RPMI7951 (cell line): ENCODE measurements around the gene RELL1. TPM values are rescaled to one million over a fixed set of nuclear protein-coding genes. Genes with fewer than 3 reads are reported as not detected.
"Not testable (repeated sequence)": the region's sequence is repeated elsewhere in the genome, so short reads cannot be mapped to it uniquely, and the experiment has no call there.

Experiments used
- DNase-seq: peaks from one replicate; pipeline ENCODE4 v3.0.0-alpha.2; 2012; ENCODE audit warnings: low read depth
- total RNA-seq: library from RNA; depleted of rRNA; stranded (reverse); fragments of >200 nt; shearing (Covaris generic); gene quantifications from 2 replicates; pipeline ENCODE4 v1.2.3, GENCODE V29; 2014

RELL1 gene
- total RNA-seq, 1 experiment from 2014 or later = 42.1 TPM

DNA sequence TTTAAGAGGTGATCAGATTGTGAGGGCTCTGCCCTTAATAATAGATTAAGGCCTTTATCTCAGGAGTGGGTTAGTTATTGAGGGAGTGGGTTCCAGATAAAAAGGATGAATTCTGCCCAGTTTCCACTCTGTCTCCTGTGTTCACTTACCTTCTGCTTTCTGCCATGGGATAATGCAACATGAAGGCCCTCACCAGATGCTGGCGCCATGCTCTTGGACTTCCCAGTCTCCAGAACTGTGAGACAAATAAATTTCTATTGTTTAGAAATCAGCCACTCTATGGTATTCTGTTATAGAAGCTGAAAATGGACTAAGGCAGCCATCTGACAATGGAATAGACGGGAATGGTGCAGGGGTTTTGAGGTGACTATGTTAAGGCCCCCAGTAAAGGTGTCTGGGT, 6.9 kb upstream of the RELL1 start:
- DNase-seq = no peak

DNA sequence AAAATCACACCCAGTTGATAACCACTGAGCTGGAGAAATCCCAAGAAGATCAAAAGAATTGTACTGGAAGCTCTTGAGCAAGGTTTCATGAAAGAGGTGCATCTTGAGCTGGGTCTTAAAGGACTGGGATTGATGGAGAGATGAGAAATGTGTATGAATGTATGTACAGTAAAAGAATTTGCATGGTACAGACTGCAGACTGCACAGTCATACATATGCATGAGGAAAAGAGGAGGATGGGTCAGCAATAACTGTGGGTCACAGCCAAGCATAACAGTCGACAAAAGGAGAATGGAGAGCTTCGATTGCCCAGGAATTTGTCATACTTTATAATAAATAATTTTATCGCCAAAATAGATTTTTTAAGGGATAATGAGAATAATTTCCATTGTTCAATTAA, 4.8 kb upstream of the RELL1 start:
- no peak for DNase-seq

- DNase-seq = no peak
These were observed 3.3 kb upstream of the RELL1 start for GRCh38 chr4:37689353-37690095.

DNA sequence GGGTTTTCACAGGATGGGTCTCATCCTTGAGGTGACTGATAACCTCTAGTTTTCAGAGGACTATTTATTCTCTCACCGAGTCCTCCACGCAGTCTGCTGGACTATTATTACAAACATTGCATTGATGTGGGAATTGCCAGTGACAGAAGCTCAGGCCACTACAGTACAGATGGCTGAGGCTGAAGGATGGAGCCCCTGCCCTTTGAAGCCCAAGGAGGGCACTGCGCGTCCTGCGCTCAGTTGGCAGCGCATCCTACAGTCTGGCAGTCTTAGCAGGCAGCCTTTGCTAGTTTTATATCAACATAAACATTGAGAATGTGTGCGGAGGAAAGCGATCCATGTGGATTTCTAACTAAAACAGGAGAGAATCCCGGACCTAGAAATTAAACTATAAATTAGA, 1.5 kb upstream of the RELL1 start:
- no peak for DNase-seq

GRCh38 chr4:37687194-37687562, 1.0 kb upstream of the RELL1 start:
- no peak for DNase-seq

- peak; percentile 45 for DNase-seq
These were observed 278 bp downstream of the RELL1 start for GRCh38 chr4:37685823-37686372.

DNA sequence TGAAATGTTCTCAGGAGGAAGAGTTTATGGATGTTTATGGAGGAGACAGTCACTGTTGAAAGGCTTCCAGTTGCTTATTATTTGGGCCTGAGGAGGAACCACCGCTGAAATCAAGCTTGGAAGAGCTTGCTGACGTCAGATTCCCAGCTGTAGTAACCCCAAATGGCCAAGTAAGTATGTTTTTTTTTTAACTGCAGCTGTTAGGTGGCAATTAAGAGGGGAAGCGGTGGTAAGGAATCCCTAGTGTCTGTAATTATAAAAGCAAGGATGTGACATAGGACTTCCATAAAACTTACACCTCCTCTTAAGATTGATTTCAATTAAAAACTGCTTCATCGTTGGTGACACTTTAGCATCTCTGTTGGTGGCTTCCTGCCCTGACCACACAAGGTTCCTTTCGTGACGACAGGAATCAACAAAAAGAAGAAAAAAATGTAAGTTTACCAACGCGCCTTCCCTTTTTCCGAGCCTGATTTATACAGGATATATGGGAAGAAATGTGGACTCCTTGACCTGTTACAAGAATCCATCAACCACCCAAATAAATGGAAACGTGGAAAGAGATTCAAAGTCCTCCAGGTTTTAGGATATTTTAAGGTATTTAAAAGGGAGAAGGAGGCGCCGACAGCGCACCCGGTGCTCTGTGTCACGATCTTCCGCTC, 884 bp downstream of the RELL1 start:
- DNase-seq = peak; percentile 66

DNA sequence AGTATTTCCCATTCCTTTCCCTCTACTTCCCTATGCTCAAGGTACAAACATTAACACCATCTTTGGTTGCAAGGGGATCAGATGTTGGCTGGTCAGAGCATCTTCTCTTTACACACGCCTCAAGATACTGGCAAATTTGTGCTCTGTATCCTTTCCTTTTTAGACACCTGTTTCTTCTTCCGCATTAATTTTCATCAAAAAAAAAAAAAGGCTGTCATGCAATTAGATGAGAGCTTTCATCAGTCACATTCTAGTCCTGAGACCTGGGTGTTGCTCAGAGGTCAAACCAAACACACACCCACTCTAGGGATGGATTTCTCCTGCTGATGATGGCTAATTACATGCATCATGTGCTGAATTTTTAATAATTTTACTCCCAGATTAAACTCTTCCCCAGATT, 2.0 kb downstream of the RELL1 start:
- DNase-seq = no peak

GRCh38 chr4:37682701-37683401, 3.3 kb downstream of the RELL1 start:
- no peak for DNase-seq

DNA sequence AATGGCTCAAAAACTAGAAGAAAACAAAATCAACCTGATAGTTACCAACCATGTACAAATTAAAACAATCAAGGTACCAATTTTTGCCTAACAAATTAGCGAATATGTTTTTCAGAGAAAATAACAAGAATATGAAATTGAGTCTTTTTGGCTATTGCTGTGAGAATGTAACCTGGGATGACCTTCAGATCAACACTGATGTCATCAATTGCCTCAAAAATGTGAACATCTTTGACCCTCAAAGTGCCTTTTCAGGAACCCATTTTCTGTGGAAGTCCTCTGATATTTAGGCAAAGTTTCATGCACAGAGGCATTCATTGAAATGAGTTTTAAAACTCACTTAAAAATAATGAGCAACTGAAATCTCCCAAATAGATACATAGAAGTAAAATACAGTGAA, 6.1 kb downstream of the RELL1 start:
- DNase-seq = no peak

DNA sequence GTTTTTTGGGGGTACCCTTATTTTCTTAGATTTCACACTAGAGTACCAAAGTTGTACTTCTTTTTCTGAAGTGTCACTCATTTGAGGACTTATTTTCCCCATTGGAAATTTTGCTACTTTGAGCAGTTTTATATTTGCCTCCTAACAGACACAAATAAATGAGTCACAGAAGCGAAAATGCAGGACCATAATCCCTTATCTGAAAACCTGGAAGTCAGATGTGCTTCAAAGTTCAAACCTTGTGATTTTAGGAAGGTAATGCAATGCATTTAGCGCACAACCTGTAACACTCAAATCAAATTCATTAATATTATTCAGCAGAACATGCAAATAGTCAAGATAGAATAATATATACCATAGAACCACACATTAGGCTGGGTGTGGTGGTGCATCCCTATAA, 6.9 kb downstream of the RELL1 start:
- DNase-seq = no peak

- DNase-seq = no peak
These were observed 7.6 kb downstream of the RELL1 start for GRCh38 chr4:37678624-37679023.

DNA sequence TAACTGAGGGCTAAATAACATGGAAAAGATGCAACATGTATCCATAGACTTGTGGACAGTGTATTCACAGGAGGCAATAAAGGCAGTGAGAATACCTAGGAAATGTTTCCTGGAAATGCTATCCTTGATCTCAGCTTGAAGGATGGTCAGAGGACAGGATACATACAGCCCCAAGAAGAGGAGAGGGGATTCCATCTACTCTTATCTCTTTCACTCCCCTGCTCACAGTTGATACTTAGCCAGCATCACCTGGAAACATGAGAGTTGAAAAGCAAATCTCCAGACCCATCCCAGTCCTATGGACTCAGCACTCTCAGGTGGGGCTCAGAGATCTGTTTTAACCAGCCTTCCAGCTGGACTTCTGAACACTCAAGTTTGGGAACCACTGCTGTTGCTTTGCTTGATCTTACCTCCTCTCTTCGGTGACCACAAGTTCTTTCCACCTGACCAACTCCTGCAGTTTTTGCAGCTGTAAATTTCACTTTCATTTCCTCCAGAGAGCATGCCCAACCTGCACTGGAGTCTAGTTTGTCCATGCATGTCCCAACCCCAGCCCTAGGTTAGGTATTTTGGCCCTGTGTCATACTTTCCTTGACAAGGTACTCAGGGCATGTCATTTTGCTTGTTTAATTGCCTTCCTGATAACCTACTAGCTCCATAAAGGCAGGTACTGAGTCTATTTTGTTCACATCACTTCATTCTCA, 10.4 kb downstream of the RELL1 start:
- no peak for DNase-seq

GRCh38 chr4:37674439-37674838, 11.7 kb downstream of the RELL1 start:
- no peak for DNase-seq

DNA sequence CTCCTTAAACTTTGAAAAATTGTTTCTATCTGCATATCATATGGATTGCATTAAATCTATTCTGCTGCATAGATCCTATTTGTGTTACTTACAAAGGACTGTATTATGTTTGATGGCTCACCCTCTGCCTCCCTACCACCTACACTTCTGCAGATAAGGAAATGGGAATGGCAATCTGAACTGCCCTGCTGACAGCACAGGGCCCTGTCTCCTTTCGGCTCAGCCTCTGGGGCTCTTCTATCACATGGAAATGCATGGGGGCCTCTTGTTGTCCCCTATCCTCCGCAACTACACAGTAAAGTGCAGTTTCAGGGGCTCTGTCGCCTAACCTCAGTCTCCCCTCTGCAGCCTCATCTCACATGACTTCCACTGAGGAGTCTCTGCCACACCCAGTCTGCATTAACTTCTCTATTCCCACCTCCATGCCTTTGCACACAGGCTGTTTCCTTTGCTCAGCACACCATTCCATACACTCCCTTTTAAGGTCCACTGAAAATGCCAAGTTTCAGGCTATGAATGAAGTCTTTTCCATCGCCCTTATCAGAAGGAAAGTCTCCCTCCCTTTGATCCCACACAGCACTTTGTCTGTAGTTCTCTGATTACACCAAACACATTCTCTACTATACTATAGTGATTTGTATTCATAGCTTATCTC, 12.5 kb downstream of the RELL1 start:
- DNase-seq = no peak

GRCh38 chr4:37671072-37671471, 15.1 kb downstream of the RELL1 start:
- DNase-seq = no peak

DNA sequence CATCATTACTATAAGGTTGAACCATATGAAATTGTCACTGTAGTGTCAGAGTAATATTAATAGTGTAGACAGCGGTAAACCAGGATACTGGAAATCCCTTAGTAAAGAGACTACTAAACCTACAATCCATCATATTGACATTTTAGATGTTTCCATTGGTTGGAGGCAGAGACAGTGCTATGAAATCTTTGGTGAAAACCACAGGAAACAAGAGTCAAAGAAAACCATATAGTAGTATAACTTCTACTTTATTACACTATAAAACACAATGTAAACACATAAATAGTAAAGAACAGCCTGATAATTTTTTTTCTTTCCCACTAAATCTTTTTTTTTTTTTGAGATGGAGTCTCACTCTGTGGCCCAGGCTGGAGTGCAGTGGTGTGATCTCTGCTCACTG, 15.9 kb downstream of the RELL1 start:
- DNase-seq = no peak

GRCh38 chr4:37669124-37669523, 17.1 kb downstream of the RELL1 start:
- DNase-seq = not testable (repeated sequence)

- DNase-seq = no peak
These were observed 18.7 kb downstream of the RELL1 start for GRCh38 chr4:37667197-37668100.

- peak; percentile 77 for DNase-seq
These were observed 19.5 kb downstream of the RELL1 start for GRCh38 chr4:37666625-37667071.
